GM18907 (cell line): Measurements from ENCODE around the gene KRT79.

Source experiments
- ATAC-seq: cut with Tn5 transposase; IDR thresholded peaks from one replicate; pipeline ENCODE4 v1.9.1; 2021; ENCODE audit warnings: mild to moderate bottlenecking, moderate library complexity; ENCODE audit not compliant: unreplicated experiment

The KRT79 gene

GRCh38 chr12:52774629-52775250 lies 59.4 kb downstream of the KRT79 start:
- no peak for ATAC-seq

GRCh38 chr12:52772772-52773171 lies 61.3 kb downstream of the KRT79 start:
- ATAC-seq = no peak

GRCh38 chr12:52772188-52772587 lies 61.9 kb downstream of the KRT79 start:
- no peak for ATAC-seq

GRCh38 chr12:52771505-52771904 lies 62.6 kb downstream of the KRT79 start:
- ATAC-seq = no peak
